Nephron (organoid): Measurements from ENCODE around the gene LTA.

Experiments
- H3K27ac Mint-ChIP-seq, 3 experiments: 2 replicates each; pipeline ENCODE4 v1.8.0; 2020; ENCODE audit warnings: mixed read lengths in 3 of 3, mild to moderate bottlenecking in 2 of 3, moderate library complexity in 1 of 3
- H3K27me3 Mint-ChIP-seq: 2 replicates; pipeline ENCODE4 v1.8.0; 2021; ENCODE audit warnings: low read depth, mild to moderate bottlenecking, moderate library complexity, mixed read lengths
- H3K36me3 Mint-ChIP-seq: 2 replicates; pipeline ENCODE4 v1.8.0; 2020; ENCODE audit warnings: low read depth, mixed read lengths
- H3K4me1 Mint-ChIP-seq: 2 replicates; pipeline ENCODE4 v1.8.0; 2020; ENCODE audit warnings: mixed read lengths
- H3K4me3 Mint-ChIP-seq, 3 experiments: 2 replicates each; pipeline ENCODE4 v1.8.0; 2020; ENCODE audit warnings: mild to moderate bottlenecking in 3 of 3, mixed read lengths in 3 of 3, moderate library complexity in 2 of 3
- H3K9me3 Mint-ChIP-seq: 2 replicates; pipeline ENCODE4 v1.8.0; 2020; ENCODE audit warnings: mixed read lengths
- CTCF ChIP-seq, 3 experiments: fragments of 200-600 bp; sonication (generic); IDR thresholded peaks; one replicate each; pipeline ENCODE4 v1.5.0; 2021; ENCODE audit warnings: antibody characterized with exemption in 3 of 3; ENCODE audit not compliant: unreplicated experiment in 3 of 3

Gene LTA

GRCh38 chr6:31545291-31545690 is 26.8 kb upstream of the LTA start:
- no peak for TF ChIP-seq CTCF (IDR thresholded peaks at IDR 0.05; ENCODE audit: unreplicated experiment in 3 of 3)
- Mint-ChIP-seq H3K27me3 (no peaks in the 10 kb centered on the region), H3K36me3 (peaks cover 24% of the 10 kb centered on the region), H3K9me3 (no peaks in the 10 kb centered on the region), H3K4me3 (peak overlapping the region; percentile 83 to 89 (median 84)), H3K27ac (peak overlapping the region in 2 of 3 experiments; percentile 5 to 48), H3K4me1 (peaks cover 41% of the 10 kb centered on the region)

- Mint-ChIP-seq H3K9me3 (no peaks in the 10 kb centered on the region), H3K4me3 (peak within 1 kb of the TSS; percentile 83 to 89 (median 84)), H3K36me3 (peaks cover 23% of the 10 kb centered on the region), H3K27me3 (no peaks in the 10 kb centered on the region), H3K27ac (peak within 1 kb of the TSS; percentile 29 to 89 (median 77)), H3K4me1 (peaks cover 34% of the 10 kb centered on the region)
- peak; percentile 92 to 98 (median 95) for TF ChIP-seq CTCF (IDR thresholded peaks at IDR 0.05; ENCODE audit: unreplicated experiment in 3 of 3)
Measured at GRCh38 chr6:31546339-31546957, 25.6 kb upstream of the LTA start, which contains the start of gene ATP6V1G2. ATP6V1G2 (minus strand) TSS chr6:31546608; CDS start chr6:31546559, 49 bp downstream.

GRCh38 chr6:31546958-31547726 is 24.9 kb upstream of the LTA start, which contains the start of gene NFKBIL1:
NFKBIL1 (plus strand) TSS chr6:31547608; CDS start chr6:31547695, 87 bp downstream.
- peaks cover 34% of the 10 kb centered on the region for H3K4me1 Mint-ChIP-seq

GRCh38 chr6:31547727-31548543 is 24.2 kb upstream of the LTA start:
- Mint-ChIP-seq H3K9me3 (no peaks in the 10 kb centered on the region), H3K27ac (peak overlapping the region; percentile 29 to 89 (median 77)), H3K4me3 (peak overlapping the region; percentile 83 to 89 (median 84)), H3K36me3 (peaks cover 24% of the 10 kb centered on the region), H3K4me1 (peaks cover 34% of the 10 kb centered on the region), H3K27me3 (no peaks in the 10 kb centered on the region)
- TF ChIP-seq CTCF (IDR thresholded peaks at IDR 0.05; ENCODE audit: unreplicated experiment in 3 of 3), result no peak

More at GRCh38 chr6:31546958-31547726, 24.9 kb upstream of the LTA start, which contains the start of gene NFKBIL1:
- Mint-ChIP-seq H3K27me3 (no peaks in the 10 kb centered on the region), H3K4me3 (peak within 1 kb of the TSS; percentile 83 to 89 (median 84)), H3K36me3 (peaks cover 24% of the 10 kb centered on the region), H3K9me3 (no peaks in the 10 kb centered on the region), H3K27ac (peak within 1 kb of the TSS; percentile 29 to 89 (median 77))
- TF ChIP-seq CTCF (IDR thresholded peaks at IDR 0.05; ENCODE audit: unreplicated experiment in 3 of 3), result peak in 1 of 3 experiments; percentile 22

GRCh38 chr6:31548544-31548873 is 23.6 kb upstream of the LTA start:
- H3K27ac Mint-ChIP-seq, result peak overlapping the region in 2 of 3 experiments; percentile 40 to 89
- no peak for TF ChIP-seq CTCF (IDR thresholded peaks at IDR 0.05; ENCODE audit: unreplicated experiment in 3 of 3)
- peaks cover 28% of the 10 kb centered on the region for H3K36me3 Mint-ChIP-seq
- H3K4me1 Mint-ChIP-seq, result peaks cover 34% of the 10 kb centered on the region
- peak overlapping the region; percentile 73 to 89 (median 83) for H3K4me3 Mint-ChIP-seq
- no peaks in the 10 kb centered on the region for H3K27me3 Mint-ChIP-seq
- H3K9me3 Mint-ChIP-seq, result no peaks in the 10 kb centered on the region
